Measurements from ENCODE around the gene APAF1.

Gene APAF1

DNA sequence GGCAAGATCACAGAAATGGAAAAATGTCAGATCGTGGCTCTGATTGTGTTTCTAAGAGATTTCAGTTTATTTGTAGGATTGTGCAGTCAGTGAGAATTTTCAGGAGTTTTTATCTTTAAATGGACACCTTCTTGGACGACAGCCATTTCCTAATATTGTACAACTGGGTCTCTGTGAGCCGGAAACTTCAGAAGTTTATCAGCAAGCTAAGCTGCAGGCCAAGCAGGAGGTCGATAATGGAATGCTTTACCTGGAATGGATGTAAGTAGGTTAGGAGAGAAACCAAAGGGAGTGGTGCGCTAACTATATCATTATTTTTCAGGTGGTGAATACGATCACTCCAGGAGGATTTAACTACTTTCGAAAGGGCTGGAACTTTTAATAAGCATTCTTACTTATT lies 26.4 kb downstream of the APAF1 start:
- no peak for TF ChIP-seq CTCF (IDR thresholded peaks at IDR 0.05; ENCODE audit: low read depth, low read length, missing control alignments)
- no peak for DNase-seq (ENCODE audit: extremely low read depth, low read depth)
- no peak overlapping the region for H3K4me3 ChIP-seq (replicated peaks; ENCODE audit: low read depth, low read length)

DNA sequence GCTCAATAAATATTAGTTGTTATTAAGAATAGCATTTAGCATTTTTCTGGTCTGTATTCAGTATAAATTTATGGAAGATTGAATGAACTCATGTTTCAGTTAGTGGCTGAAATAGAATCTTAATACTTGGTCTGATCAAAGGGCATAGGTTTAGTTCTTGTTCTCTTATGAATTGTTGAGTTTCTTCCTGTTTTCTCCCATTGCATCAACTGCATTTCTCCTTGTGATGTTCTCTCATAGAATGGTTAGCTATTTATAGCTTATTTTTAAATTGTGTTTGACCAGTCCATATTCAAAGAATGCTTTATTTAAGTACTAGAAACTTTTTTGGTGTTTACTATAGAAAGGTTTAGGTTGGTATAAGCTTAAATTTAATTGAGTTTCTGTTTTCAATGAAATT lies 29.8 kb downstream of the APAF1 start:
- DNase-seq (ENCODE audit: extremely low read depth, low read depth): no peak
- H3K4me3 ChIP-seq (replicated peaks; ENCODE audit: low read depth, low read length): no peak overlapping the region
- TF ChIP-seq CTCF (IDR thresholded peaks at IDR 0.05; ENCODE audit: low read depth, low read length, missing control alignments): no peak

DNA sequence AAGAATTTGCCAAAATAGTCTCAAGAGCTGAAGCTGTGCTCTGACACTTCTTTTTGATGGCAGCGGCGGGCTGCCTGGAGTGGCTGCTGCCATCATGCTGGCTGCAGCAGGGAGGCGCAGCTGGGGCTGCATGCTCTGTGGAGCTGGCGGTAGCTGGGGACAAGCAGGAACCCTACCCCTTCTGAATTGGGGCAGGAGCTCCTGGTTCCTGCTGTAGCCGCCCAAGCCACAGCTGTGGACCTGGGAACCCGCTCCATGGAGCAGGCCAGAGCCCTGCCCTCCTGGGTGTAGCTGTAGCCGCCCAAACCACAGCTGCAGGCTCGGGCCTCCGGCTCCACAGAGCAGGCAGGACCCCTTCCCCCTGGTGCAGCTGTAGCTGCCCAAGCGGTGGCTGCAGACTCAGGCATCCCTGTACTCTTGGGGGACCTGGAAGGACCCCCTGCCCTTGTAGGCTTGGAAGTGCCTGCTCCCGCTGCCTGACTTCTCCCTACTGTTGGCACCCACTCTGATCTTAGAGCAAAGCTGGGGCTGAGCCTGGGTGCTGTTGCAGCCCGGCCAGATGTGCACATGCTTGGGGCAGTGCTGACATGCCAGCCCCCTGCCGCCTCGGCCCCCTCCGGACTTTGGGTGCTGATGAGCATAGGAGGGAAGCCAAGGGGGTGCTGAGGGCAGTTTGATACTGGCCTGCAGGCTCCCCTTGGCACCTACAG lies 33.3 kb downstream of the APAF1 start:
- TF ChIP-seq CTCF (IDR thresholded peaks at IDR 0.05; ENCODE audit: low read depth, low read length, missing control alignments): no peak
- DNase-seq (ENCODE audit: extremely low read depth, low read depth): no peak
- H3K4me3 ChIP-seq (replicated peaks; ENCODE audit: low read depth, low read length): no peak overlapping the region

DNA sequence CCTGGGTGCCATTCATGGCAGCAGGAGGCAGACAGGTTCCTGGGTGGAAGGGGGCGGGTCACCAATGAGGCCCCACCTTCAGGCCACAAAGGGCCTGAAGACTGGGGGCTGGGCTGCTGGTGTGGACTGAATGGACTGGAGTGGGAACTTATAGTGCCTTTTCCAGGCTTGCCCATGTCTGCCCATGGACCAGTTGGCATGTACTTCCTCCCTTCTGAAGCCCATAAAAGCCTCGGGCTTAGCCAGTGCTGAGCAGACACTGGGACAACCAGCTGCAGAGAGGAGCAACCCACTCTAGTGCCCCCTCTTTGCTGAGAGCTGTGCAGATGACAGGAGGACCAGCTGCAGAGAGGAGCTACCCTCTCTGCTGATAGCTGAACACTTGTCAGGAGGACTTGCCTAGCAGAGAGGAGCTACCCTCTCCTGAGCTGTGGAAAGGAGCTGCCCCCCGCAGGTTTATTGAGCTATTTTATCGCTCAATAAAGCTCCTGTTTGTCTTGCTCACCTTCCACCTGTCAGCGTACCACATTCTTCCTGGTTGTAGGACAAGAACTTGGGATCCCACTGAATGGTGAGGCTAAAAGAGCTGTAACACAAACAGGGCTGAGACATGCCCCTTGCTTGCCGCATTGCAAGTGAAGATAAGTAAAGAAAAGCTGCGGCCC lies 34.0 kb downstream of the APAF1 start:
- DNase-seq (ENCODE audit: extremely low read depth, low read depth): no peak
- no peak for TF ChIP-seq CTCF (IDR thresholded peaks at IDR 0.05; ENCODE audit: low read depth, low read length, missing control alignments)
- H3K4me3 ChIP-seq (replicated peaks; ENCODE audit: low read depth, low read length): no peak overlapping the region

DNA sequence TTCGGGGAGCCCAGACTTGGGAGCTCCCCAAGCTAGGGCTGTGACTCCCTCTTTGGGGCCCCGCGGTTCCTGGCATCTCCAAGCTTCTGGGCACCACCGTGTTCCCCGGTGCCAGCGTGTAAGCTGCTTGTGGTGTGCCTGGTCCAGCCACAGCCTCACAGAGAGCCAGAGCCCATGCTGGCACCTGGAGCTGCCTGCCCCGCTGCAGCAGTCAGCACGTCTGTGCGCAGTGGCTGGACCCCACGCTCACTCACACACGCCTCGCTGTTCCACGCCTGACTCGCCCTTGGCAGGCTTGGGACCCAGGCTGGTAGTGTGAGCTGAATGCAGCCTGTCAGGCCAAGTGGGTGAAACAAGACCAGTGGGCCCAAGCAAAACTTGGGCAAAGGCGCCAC lies 34.5 kb downstream of the APAF1 start:
- H3K4me3 ChIP-seq (replicated peaks; ENCODE audit: low read depth, low read length): no peak overlapping the region
- no peak for TF ChIP-seq CTCF (IDR thresholded peaks at IDR 0.05; ENCODE audit: low read depth, low read length, missing control alignments)
- DNase-seq (ENCODE audit: extremely low read depth, low read depth): no peak

DNA sequence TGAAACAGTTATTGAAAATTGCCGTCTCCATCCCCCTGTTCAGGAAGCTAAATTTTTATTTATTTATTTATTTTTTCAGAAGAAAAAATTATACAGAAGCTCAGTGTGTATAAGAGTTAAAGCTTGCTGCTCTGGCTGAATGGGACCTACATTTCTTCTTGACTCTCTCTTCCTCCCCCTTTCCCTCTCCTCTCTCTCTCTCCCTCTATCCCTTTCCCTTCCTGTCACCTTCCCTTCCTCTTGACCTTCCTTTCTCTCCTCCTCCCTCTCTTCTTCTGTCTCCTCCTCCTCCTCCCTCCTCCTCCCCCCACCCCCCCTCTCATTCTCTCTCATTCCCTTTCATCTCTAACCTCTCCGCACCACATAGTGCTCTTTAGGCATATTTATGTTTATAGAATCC lies 39.1 kb downstream of the APAF1 start:
- H3K4me3 ChIP-seq (replicated peaks; ENCODE audit: low read depth, low read length): no peak overlapping the region
- DNase-seq (ENCODE audit: extremely low read depth, low read depth): no peak
- no peak for TF ChIP-seq CTCF (IDR thresholded peaks at IDR 0.05; ENCODE audit: low read depth, low read length, missing control alignments)

Measured in HFF-Myc (cell line).